K562 (cell line): ENCODE measurements around the gene POM121C. TPM values are rescaled to one million over a fixed set of nuclear protein-coding genes. Genes with fewer than 3 reads are reported as not detected.
"Not testable (repeated sequence)": the region's sequence is repeated elsewhere in the genome, so short reads cannot be mapped to it uniquely, and the experiment has no call there.

Experiments used
- ATAC-seq: fragments of 200-7000 bp; cut with Tn5 transposase; 3 replicates; pipeline ENCODE4 v1.9.1; 2020; ENCODE audit warnings: moderate library complexity
- BruUV-seq: library from RNA; stranded (reverse); fragments of 400-500 nt; replicated peaks from 2 replicates; lab custom pipeline; 2021; lab: Mats Ljungman, UMichigan
- CTCF ChIA-PET: fragments of 300-600 bp; formaldehyde crosslinking; extraction: SDS; loops from one replicate; lab custom pipeline; 2021; ENCODE audit warnings: low intra/inter-chr PET ratio; lab: Yijun Ruan, JAX
- POLR2A ChIA-PET: fragments of 300-600, 350-650 bp; sonication (Branson Sonifier 250); formaldehyde crosslinking; extraction: SDS; loops from one replicate; lab custom pipeline; 2021; ENCODE audit warnings: antibody characterized with exemption, inconsistent platforms; lab: Yijun Ruan, JAX
- DNase-seq, 4 experiments: peaks; one replicate each; pipeline versions ENCODE4 v3.0.0 to v3.0.0-alpha.2; 2011 to 2018; ENCODE audit warnings: low spot score in 3 of 4, mixed read lengths in 3 of 4; ENCODE audit errors: extremely low read depth in 1 of 4
- FAIRE-seq: peaks from 2 replicates; lab custom pipeline; 2011; peaks lifted over from hg19 to GRCh38; lab: Jason Lieb, UNC
- H2AFZ ChIP-seq: 2 replicates; pipeline ENCODE4 v1.6.0; 2011; ENCODE audit warnings: low read depth, low read length, control low read depth, inconsistent platforms
- H3K27ac ChIP-seq: fragments of 200-600 bp; 3 replicates; pipeline ENCODE4 v1.8.0; 2011; ENCODE audit warnings: low read depth, mild to moderate bottlenecking, control low read depth, inconsistent platforms, low read length, moderate library complexity, mixed read lengths; ENCODE audit errors: extremely low read depth
- H3K27me3 ChIP-seq, 2 experiments: fragments of 300-600 bp in 1 of 2; 2 replicates in 1 of 2; 3 replicates in 1 of 2; pipeline versions ENCODE4 v1.6.0 to v1.8.0; 2011; ENCODE audit warnings: inconsistent platforms in 2 of 2, low read length in 2 of 2, mild to moderate bottlenecking in 1 of 2, mixed read lengths in 1 of 2, moderate library complexity in 1 of 2; ENCODE audit not compliant: control insufficient read depth in 2 of 2, insufficient read depth in 2 of 2
- H3K36me3 ChIP-seq: fragments of 300-600 bp; 3 replicates; pipeline ENCODE4 v1.8.0; 2011; ENCODE audit warnings: mild to moderate bottlenecking, low read length, inconsistent platforms; ENCODE audit not compliant: control insufficient read depth, insufficient read depth
- H3K4me1 ChIP-seq, 2 experiments: fragments of 200-600 bp in 1 of 2; replicated peaks in 1 of 2; 2 replicates in 1 of 2; 3 replicates in 1 of 2; pipeline versions ENCODE4 v1.5.1 to v1.8.0; 2011; ENCODE audit warnings: inconsistent platforms in 2 of 2, low read length in 2 of 2, mild to moderate bottlenecking in 1 of 2, mixed read lengths in 1 of 2, moderate library complexity in 1 of 2; ENCODE audit not compliant: control insufficient read depth in 2 of 2, insufficient read depth in 2 of 2
- H3K4me2 ChIP-seq: 2 replicates; pipeline ENCODE4 v1.6.1; 2011; ENCODE audit warnings: low read length, control low read depth, inconsistent platforms, mixed read lengths; ENCODE audit not compliant: insufficient read depth
- H3K4me3 ChIP-seq: fragments of 200-600 bp; sonication (generic), shearing (Covaris generic); 2 replicates; pipeline ENCODE4 v1.5.1; 2016; ENCODE audit warnings: control low read depth, inconsistent platforms
- H3K79me2 ChIP-seq: fragments of 200-600 bp; 3 replicates; pipeline ENCODE4 v1.8.0; 2011; ENCODE audit warnings: low read length, inconsistent platforms; ENCODE audit not compliant: control insufficient read depth, insufficient read depth
- H3K9ac ChIP-seq, 2 experiments: 2 replicates each; pipeline versions ENCODE4 v1.6.0 to v1.6.1; 2011; ENCODE audit warnings: low read depth in 2 of 2, low read length in 2 of 2, control low read depth in 1 of 2, inconsistent platforms in 1 of 2, mild to moderate bottlenecking in 1 of 2, mixed read lengths in 1 of 2; ENCODE audit not compliant: insufficient read depth in 1 of 2
- H3K9me1 ChIP-seq: one replicate; pipeline ENCODE4 v1.6.0; 2011; ENCODE audit warnings: inconsistent platforms, mild to moderate bottlenecking, low read length, moderate library complexity; ENCODE audit not compliant: control insufficient read depth, insufficient read depth
- H3K9me3 ChIP-seq: replicated peaks from 2 replicates; pipeline ENCODE4 v1.5.1; 2011; ENCODE audit warnings: low read depth, low read length, inconsistent platforms; ENCODE audit not compliant: control insufficient read depth, insufficient read depth
- H4K20me1 ChIP-seq: replicated peaks from 2 replicates; pipeline ENCODE4 v1.6.1; 2011; ENCODE audit warnings: low read length, inconsistent platforms, mixed read lengths; ENCODE audit not compliant: control insufficient read depth, insufficient read depth
- CREM ChIP-seq: IDR thresholded peaks from 2 replicates; pipeline ENCODE4 v1.6.1; 2014; ENCODE audit warnings: antibody characterized with exemption, low read depth
- POLR2AphosphoS5 ChIP-seq: IDR thresholded peaks from 2 replicates; pipeline ENCODE4 v1.6.1; 2011; ENCODE audit warnings: mild to moderate bottlenecking, low read depth, low read length, moderate library complexity; ENCODE audit not compliant: control insufficient read depth, insufficient read depth
- YY1 ChIP-seq, 3 experiments: IDR thresholded peaks; 2 replicates each; pipeline ENCODE4 v1.6.1; 2011; ENCODE audit warnings: low read length in 2 of 3, mild to moderate bottlenecking in 2 of 3, moderate library complexity in 2 of 3, borderline replicate concordance in 1 of 3, control low read depth in 1 of 3, low read depth in 1 of 3; ENCODE audit not compliant: insufficient read depth in 3 of 3, insufficient replicate concordance in 2 of 3, control insufficient read depth in 1 of 3, insufficient read length in 1 of 3; ENCODE audit errors: extremely low read depth in 1 of 3
- ZNF695 ChIP-seq: fragments of 450-650 bp; formaldehyde crosslinking; IDR thresholded peaks from 2 replicates; pipeline ENCODE4 v1.4.0; 2020; ENCODE audit warnings: mild to moderate bottlenecking, moderate library complexity
- ZSCAN32 ChIP-seq: fragments of 450-650 bp; formaldehyde crosslinking; IDR thresholded peaks from 2 replicates; pipeline ENCODE4 v1.4.0; 2020; ENCODE audit warnings: mild to moderate bottlenecking, moderate library complexity
- WGBS: fragments of 100-300 bp; shearing (Covaris generic); methylation state at CpG from one replicate; pipeline ENCODE4 v1.1.6; 2016; ENCODE audit warnings: low coverage, mixed read lengths; ENCODE audit not compliant: insufficient coverage; ENCODE audit errors: missing lambda C conversion rate; 5-methylcytosine and 5-hydroxymethylcytosine counted together
- in situ Hi-C: fragments of 300-500 bp; cut with MboI; formaldehyde crosslinking; loops from 4 replicates; pipeline ENCODE4 v1.15.0; 2018; ENCODE audit warnings: inconsistent platforms, mixed read lengths
- intact Hi-C: fragments of 100-400 bp; cut with micrococcal nuclease; formaldehyde crosslinking; loops from 2 replicates; pipeline ENCODE4 v1.14.2; 2022
- polyA plus RNA-seq, 8 experiments: library from polyadenylated mRNA; depleted of rRNA in 4 of 8; stranded (reverse) in 5 of 8; unstranded in 3 of 8; fragments of >200 nt; fragmentation: Nextera tagmentation in 2 of 8; fragmentation: Illumina TruSeq in 1 of 8; extraction: Ambion mirVana in 2 of 8; extraction: Trizol in 1 of 8; gene quantifications; 2 replicates each; pipeline versions ENCODE4 v1.2.1 to v1.2.3, GENCODE V29; 2011 to 2014; ENCODE audit warnings: inconsistent platforms in 1 of 8, missing spikeins in 1 of 8
- total RNA-seq, 7 experiments: library from RNA; depleted of rRNA in 6 of 7; stranded (reverse); fragments of >200 nt in 6 of 7; fragmentation: Illumina TruSeq in 2 of 7; extraction: Trizol in 2 of 7; gene quantifications; 2 replicates each; pipeline versions ENCODE4 v1.2.1 to v1.2.3, GENCODE V29; 2011 to 2021; ENCODE audit warnings: low replicate concordance in 1 of 7
- TF ChIP-seq, protein P1 (sequence below), 2 experiments: fragments of 450-650 bp; formaldehyde crosslinking in 1 of 2; IDR thresholded peaks; 2 replicates each; pipeline versions ENCODE4 v1.4.0 to v1.6.1; 2014 to 2020; ENCODE audit warnings: mild to moderate bottlenecking in 2 of 2, borderline replicate concordance in 1 of 2, low read depth in 1 of 2
- TF ChIP-seq, protein P2 (sequence below): fragments of 250-450 bp; sonication (Bioruptor Pico); IDR thresholded peaks from 2 replicates; pipeline ENCODE4 v1.4.0; 2020
- TF ChIP-seq, protein P3 (sequence below): conservative IDR thresholded peaks from 2 replicates; pipeline ENCODE4 v1.6.1; 2011; ENCODE audit warnings: low read depth, mild to moderate bottlenecking, low read length; ENCODE audit not compliant: control insufficient read depth

POM121C gene
- total and polyA plus RNA-seq, 9 of the 15 experiments (the other 6 are each of a cell fraction or from before 2014, with no cell fraction given), result 7.1 to 119 (median 21.4) TPM

DNA sequence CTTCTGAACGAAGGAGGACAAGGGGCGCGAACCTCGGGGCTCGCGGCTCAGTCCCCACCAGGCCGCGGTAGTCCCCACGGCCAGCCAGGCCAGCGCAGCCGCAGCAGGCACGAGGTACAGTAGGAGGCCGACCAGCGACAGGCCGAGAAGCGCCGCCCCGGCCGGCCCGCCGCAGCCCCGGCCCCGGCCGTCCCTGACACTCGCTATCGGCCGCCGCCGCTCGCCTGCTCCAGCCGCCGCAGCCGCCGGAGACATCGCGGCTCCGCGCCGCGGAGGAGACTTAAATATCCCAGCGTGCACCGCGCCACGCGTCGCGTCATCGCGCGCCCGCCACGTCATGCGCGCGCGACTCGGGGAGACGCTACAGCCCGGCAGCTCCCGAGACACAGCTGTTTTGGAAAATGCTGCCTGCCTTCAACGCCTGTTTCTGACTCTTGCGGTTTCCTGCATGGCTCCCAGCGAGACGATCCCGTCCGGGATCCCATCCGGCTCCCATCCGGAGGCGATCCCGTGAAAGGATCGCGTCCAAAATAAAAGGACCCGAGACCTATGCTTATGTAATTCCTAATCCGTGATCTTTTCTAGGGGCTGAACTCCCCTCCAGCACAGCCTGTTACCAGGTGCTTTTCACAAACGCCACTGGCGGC is 43.5 kb downstream of the POM121C start:
- FAIRE-seq (peak; percentile 61), DNase-seq (peak in 1 of 4 experiments; percentile 38), ATAC-seq (peak; percentile 89)
- in situ Hi-C loops, result loop anchor here (25.0 kb wide), 1 partner anchor 570 kb away; no protein-coding TSS in a partner anchor
- intact Hi-C loops, H3K9me3 ChIP-seq, H3K4me1 ChIP-seq, POLR2A ChIA-PET, H3K9me1 ChIP-seq, H3K27me3 ChIP-seq, BruUV-seq, H4K20me1 ChIP-seq, CTCF ChIA-PET: not testable (repeated sequence)
- Histone ChIP-seq H3K4me3 (peak overlapping the region; percentile 51), H3K9ac (peak overlapping the region; percentile 65 to 90), H3K79me2 (peaks cover 19% of the 10 kb centered on the region), H2AFZ (0 out of 2 replicates have a peak overlapping the region, but pooled peaks have one; percentile 55), H3K27ac (peak overlapping the region; percentile 70; the same call in 2 of the 3 replicates), H3K36me3 (peaks cover 35% of the 10 kb centered on the region), H3K4me2 (peak overlapping the region; percentile 60; the same call in 1 of the 2 replicates)
- 0% methylated on average over 26 of the region's 76 CpGs for WGBS
- TF ChIP-seq YY1 (IDR thresholded peaks at IDR 0.05; ENCODE audit: borderline replicate concordance in 1 of 3, control insufficient read depth in 1 of 3, extremely low read depth in 1 of 3, insufficient read depth in 3 of 3, insufficient read length in 1 of 3, insufficient replicate concordance in 2 of 3, low read depth in 1 of 3, low read length in 2 of 3), result peak in 1 of 3 experiments; percentile 51
- TF ChIP-seq ZSCAN32, result 0 out of 2 replicates have a peak, but pooled peaks have one; percentile 52
- TF ChIP-seq CREM, result peak; percentile 83
- TF ChIP-seq ZNF695 (CRISPR knock-in tag), result peak; percentile 54; the same call in 1 of the 2 replicates
- TF ChIP-seq, protein P1, sequence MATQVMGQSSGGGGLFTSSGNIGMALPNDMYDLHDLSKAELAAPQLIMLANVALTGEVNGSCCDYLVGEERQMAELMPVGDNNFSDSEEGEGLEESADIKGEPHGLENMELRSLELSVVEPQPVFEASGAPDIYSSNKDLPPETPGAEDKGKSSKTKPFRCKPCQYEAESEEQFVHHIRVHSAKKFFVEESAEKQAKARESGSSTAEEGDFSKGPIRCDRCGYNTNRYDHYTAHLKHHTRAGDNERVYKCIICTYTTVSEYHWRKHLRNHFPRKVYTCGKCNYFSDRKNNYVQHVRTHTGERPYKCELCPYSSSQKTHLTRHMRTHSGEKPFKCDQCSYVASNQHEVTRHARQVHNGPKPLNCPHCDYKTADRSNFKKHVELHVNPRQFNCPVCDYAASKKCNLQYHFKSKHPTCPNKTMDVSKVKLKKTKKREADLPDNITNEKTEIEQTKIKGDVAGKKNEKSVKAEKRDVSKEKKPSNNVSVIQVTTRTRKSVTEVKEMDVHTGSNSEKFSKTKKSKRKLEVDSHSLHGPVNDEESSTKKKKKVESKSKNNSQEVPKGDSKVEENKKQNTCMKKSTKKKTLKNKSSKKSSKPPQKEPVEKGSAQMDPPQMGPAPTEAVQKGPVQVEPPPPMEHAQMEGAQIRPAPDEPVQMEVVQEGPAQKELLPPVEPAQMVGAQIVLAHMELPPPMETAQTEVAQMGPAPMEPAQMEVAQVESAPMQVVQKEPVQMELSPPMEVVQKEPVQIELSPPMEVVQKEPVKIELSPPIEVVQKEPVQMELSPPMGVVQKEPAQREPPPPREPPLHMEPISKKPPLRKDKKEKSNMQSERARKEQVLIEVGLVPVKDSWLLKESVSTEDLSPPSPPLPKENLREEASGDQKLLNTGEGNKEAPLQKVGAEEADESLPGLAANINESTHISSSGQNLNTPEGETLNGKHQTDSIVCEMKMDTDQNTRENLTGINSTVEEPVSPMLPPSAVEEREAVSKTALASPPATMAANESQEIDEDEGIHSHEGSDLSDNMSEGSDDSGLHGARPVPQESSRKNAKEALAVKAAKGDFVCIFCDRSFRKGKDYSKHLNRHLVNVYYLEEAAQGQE (IDR thresholded peaks at IDR 0.05; ENCODE audit: borderline replicate concordance), result not testable (repeated sequence)
- TF ChIP-seq, protein P1 (CRISPR knock-in tag; IDR thresholded peaks at IDR 0.05; ENCODE audit: low read depth), result peak; percentile 88
- TF ChIP-seq, protein P2, sequence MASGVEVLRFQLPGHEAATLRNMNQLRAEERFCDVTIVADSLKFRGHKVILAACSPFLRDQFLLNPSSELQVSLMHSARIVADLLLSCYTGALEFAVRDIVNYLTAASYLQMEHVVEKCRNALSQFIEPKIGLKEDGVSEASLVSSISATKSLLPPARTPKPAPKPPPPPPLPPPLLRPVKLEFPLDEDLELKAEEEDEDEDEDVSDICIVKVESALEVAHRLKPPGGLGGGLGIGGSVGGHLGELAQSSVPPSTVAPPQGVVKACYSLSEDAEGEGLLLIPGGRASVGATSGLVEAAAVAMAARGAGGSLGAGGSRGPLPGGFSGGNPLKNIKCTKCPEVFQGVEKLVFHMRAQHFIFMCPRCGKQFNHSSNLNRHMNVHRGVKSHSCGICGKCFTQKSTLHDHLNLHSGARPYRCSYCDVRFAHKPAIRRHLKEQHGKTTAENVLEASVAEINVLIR (CRISPR knock-in tag), result peak; percentile 77
- TF ChIP-seq, protein P3, sequence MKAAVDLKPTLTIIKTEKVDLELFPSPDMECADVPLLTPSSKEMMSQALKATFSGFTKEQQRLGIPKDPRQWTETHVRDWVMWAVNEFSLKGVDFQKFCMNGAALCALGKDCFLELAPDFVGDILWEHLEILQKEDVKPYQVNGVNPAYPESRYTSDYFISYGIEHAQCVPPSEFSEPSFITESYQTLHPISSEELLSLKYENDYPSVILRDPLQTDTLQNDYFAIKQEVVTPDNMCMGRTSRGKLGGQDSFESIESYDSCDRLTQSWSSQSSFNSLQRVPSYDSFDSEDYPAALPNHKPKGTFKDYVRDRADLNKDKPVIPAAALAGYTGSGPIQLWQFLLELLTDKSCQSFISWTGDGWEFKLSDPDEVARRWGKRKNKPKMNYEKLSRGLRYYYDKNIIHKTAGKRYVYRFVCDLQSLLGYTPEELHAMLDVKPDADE, result 0 out of 2 replicates have a peak, but pooled peaks have one; percentile 41
- TF ChIP-seq POLR2AphosphoS5, result peak; percentile 47; the same call in 1 of the 2 replicates
